ENCODE results near the gene NUAK1.

- TF ChIP-seq POLR2AphosphoS5 (IDR thresholded peaks at IDR 0.05; ENCODE audit: low read depth, low read length) (no peak), SIN3A (IDR thresholded peaks at IDR 0.05; ENCODE audit: borderline replicate concordance, insufficient read depth, low read length) (no peak)
These were observed 30.4 kb downstream of the NUAK1 start for GRCh38 chr12:106108185-106108835.
